Astrocyte of the hippocampus (primary cell): Measurements from ENCODE around the gene MRM1.
"Not testable (repeated sequence)": the region's sequence is repeated elsewhere in the genome, so short reads cannot be mapped to it uniquely, and the experiment has no call there.

Experiments used
- DNase-seq: peaks from one replicate; pipeline ENCODE4 v3.0.0; 2011; ENCODE audit warnings: low read depth, low spot score

The MRM1 gene

GRCh38 chr17:36600465-36600864 is 918 bp upstream of the MRM1 start:
- no peak for DNase-seq

- no peak for DNase-seq
These were observed 464 bp upstream of the MRM1 start for GRCh38 chr17:36600936-36601302.

GRCh38 chr17:36602030-36602748 is 806 bp downstream of the MRM1 start:
- DNase-seq: peak; percentile 49

GRCh38 chr17:36602924-36603384 is 1.6 kb downstream of the MRM1 start:
- peak; percentile 84 for DNase-seq

- DNase-seq: not testable (repeated sequence)
These were observed 3.6 kb downstream of the MRM1 start for GRCh38 chr17:36605028-36605427.

- no peak for DNase-seq
These were observed 6.9 kb downstream of the MRM1 start for GRCh38 chr17:36608280-36608679.

GRCh38 chr17:36608794-36609497 is 7.6 kb downstream of the MRM1 start:
- DNase-seq: peak; percentile 77

- no peak for DNase-seq
These were observed 8.1 kb downstream of the MRM1 start for GRCh38 chr17:36609498-36609862.

GRCh38 chr17:36610474-36610873 is 9.1 kb downstream of the MRM1 start:
- DNase-seq: no peak

- DNase-seq: peak; percentile 70
These were observed 10.1 kb downstream of the MRM1 start for GRCh38 chr17:36611345-36612072.

GRCh38 chr17:36612323-36612722 is 10.9 kb downstream of the MRM1 start:
- no peak for DNase-seq

- DNase-seq: no peak
These were observed 11.8 kb downstream of the MRM1 start for GRCh38 chr17:36613155-36613554.

GRCh38 chr17:36614081-36614480 is 12.7 kb downstream of the MRM1 start:
- DNase-seq: no peak

GRCh38 chr17:36614933-36615332 is 13.6 kb downstream of the MRM1 start:
- no peak for DNase-seq

- no peak for DNase-seq
These were observed 15.0 kb downstream of the MRM1 start for GRCh38 chr17:36616061-36617029.

- no peak for DNase-seq
These were observed 16.4 kb downstream of the MRM1 start for GRCh38 chr17:36617773-36618172.

- no peak for DNase-seq
These were observed 21.9 kb downstream of the MRM1 start for GRCh38 chr17:36623281-36623680.

GRCh38 chr17:36625188-36625587 is 23.8 kb downstream of the MRM1 start:
- DNase-seq: no peak

- DNase-seq: no peak
These were observed 25.7 kb downstream of the MRM1 start for GRCh38 chr17:36627101-36627500.

- DNase-seq: no peak
These were observed 27.2 kb downstream of the MRM1 start for GRCh38 chr17:36628576-36628975.

- peak; percentile 87 for DNase-seq
These were observed 28.0 kb downstream of the MRM1 start for GRCh38 chr17:36629252-36629847.
